SHP77 treated with DMSO at 0.1 percent for 48 hours (cell line): ENCODE measurements around the gene OTULIN.

Experiments
- DNase-seq: peaks from one replicate; lab custom pipeline; 2025; lab: John Stamatoyannopoulos, UW

OTULIN gene

DNA sequence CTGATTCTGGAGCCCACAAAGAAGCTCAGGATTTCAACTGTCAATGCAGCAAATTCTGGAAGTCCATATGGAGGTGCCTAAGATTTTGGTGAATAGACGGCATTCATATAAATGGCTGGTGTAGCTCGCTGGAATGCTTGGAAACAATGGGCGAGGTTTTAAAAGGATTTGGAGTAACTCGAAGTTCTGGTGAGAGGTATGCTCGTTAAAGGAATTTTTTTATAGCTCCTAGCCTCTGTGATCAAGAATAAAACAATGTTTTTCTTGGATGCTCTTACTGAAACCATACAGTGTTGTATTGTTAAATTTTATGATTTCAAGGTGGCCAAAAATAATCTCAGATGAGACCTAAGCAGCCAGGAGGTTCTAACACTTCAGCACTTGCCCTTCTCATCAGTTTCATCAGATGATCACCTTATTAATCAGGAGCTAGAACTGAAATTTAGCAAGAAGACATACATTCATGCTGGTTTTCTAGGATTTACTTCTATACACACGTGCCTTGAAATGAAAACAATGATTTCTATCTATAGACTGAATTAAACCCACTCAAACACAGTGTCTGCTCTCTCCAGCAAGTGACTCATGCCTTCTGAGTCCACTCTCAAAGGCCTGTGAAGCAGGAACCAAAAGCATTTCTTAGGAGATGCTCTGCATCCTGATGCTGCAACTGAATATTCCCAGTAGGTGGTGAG lies 79.2 kb downstream of the OTULIN start:
- no peak for DNase-seq

DNA sequence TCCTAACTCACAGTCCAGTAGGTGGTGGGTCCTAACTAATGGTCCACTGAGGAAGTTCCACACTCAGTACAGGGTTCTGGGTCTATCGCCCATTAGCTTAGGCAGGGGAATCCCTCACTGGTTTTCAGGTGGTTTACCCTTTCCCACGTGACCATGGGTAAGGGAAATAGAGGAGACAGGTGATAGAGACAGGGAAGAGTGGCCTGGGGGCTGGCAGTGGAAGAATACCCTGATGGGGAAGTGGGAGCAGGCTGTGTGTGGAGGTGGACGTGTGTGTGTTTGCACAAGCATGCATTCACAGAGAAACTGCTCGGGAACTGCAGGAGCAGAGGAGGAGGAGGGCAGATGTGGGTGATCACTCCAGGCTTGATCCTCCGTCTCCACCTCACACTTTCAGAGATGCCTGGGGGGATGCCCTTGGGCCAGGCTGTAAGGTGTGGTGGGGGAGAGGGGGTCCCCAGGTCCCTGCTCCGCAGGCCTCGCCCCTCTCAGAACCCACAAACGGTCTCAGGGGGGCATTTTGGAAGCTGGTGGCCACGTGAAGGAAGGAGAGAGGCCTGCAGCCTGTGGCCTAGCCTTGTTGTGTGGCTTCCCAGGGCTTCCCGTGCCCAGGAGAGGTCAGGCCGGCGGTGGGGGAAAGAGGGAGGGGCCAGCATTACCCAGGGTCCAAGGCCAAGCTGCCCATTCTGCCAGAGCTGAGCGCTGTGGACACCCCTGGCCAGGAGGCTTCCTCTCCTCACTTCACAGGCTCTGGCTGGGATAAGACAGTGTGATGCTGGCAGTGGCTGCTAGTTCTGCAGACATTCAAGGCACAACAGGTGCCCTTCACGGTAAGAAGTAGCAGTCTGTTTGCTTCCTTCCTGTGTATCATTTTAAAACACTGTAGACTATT lies 80.0 kb downstream of the OTULIN start:
- no peak for DNase-seq

DNA sequence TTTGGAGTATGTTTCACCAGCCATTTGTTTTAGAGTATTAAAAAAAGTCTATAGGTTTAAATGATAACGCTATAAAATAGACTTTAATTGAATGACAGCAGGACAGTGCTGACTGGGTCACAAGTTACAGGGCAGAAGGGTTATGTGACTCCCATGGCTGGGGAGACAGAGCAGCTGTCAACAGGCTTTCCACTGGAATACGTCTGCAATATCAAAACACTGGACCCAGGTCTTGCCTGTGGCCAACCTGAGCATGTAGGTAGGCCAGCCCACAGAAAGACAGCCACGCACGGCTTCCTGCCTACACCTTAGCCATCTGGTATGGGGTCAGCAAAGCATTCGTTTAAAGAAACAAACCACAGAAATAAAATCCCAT lies 80.7 kb downstream of the OTULIN start:
- DNase-seq, result no peak

DNA sequence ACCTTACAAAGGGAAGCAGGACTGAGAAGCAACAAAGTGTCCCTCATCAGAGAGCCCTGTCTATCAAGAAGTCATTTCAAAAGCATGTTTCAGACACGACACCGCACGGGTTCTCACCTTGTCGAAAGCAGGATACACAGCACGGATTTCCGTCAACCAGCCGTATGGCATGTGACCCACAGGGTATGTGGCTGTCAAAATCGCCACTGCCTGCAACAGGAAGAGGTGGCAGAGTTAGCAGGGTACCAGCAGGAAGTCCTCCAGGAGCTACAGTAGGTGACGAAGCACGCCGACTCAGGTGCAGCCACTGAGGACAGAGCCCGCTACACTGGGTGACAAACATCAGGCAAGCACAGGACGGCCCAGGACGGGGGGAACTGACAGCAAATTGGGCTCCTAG lies 81.2 kb downstream of the OTULIN start:
- no peak for DNase-seq

DNA sequence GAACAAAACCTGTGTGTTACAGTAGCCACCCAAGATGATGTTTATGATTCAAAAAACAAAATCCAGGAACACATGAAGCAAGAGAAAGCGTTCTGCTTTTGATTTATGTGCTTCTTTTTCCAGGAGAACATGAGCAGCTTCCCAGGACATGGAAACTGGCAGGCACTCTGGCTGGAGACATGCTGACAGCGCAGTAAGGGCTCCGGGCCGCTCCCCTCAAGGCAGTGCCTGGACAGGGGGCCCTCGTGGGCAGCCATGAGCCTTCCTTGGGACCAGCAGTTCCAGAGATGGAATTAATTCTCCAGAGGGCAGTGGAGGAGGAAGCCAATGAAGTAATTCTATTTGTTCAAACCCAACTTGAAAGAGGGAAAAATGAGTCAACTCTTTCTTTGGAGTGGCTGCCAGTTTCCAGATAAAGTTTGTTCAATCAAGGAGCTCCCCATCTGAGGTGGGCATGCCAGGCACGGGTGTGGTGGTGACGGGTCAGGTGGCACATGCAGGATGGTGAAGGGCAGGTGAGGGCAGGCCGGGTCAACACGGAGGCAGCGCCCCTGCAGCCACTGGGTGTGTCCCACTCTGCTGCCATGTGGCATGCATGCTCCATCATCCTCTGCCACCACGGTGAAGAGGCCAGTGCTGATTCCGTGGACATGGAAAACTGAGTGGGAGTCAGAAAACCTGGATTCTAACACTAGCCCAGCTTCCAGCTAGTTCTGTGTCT lies 83.8 kb downstream of the OTULIN start:
- DNase-seq, result no peak
